ENCODE data around the gene SSTR4.

SSTR4 gene

DNA sequence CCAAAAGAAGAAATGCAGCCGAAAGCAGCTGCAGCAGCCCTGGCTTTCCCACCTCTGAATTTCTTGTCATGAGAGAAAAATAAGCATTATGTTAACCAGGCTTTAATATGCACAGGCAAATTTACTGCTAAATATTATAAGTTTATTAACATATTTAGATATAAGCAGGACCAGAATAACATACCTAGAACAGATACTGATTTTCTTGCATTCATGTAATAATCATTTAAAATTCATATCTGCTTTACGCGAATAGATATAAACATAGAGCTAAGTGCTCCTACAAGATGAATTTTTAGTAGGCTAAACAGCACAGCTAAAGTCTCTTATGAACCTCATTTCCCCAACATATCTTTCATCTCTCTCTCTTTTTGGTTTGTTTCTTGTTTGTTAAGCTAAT lies 36.3 kb downstream of the SSTR4 start:
- no peak overlapping the region for H3K4me3 ChIP-seq (ENCODE audit: low read depth, low read length)
- H3K36me3 ChIP-seq (replicated peaks) = no peaks in the 10 kb centered on the region
- no peaks in the 10 kb centered on the region for H3K27me3 ChIP-seq (replicated peaks)
- TF ChIP-seq, protein P1, sequence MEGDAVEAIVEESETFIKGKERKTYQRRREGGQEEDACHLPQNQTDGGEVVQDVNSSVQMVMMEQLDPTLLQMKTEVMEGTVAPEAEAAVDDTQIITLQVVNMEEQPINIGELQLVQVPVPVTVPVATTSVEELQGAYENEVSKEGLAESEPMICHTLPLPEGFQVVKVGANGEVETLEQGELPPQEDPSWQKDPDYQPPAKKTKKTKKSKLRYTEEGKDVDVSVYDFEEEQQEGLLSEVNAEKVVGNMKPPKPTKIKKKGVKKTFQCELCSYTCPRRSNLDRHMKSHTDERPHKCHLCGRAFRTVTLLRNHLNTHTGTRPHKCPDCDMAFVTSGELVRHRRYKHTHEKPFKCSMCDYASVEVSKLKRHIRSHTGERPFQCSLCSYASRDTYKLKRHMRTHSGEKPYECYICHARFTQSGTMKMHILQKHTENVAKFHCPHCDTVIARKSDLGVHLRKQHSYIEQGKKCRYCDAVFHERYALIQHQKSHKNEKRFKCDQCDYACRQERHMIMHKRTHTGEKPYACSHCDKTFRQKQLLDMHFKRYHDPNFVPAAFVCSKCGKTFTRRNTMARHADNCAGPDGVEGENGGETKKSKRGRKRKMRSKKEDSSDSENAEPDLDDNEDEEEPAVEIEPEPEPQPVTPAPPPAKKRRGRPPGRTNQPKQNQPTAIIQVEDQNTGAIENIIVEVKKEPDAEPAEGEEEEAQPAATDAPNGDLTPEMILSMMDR (IDR thresholded peaks at IDR 0.05; ENCODE audit: low read depth, low read length, missing control alignments) = no peak
- in situ Hi-C loops (cut with HindIII; ENCODE audit: low pct_ligation_motif_present, low sequenced_read_pairs) = no loop called here
- no peak overlapping the region for H3K27ac ChIP-seq
- no peak for DNase-seq

DNA sequence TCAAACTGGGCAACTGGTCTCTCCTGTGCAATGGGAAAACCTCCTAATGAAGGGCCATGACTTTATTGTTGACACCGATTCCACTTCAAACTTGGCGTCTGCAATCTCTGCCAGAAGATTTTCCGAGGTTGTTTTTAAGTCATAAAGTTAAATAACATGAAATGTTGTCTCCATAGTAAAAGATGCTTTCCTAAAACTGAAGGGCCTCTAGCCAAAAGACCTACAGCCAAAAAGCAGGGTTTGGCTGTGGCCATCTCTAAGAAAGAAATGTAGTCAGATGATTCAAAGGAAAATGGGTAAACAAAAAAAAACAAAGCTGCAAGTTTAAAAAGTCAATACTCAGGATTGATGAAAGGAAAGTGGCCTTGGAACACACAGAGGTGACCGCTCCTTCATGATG lies 36.9 kb downstream of the SSTR4 start:
- Histone ChIP-seq H3K36me3 (replicated peaks) (no peaks in the 10 kb centered on the region), H3K27me3 (replicated peaks) (no peaks in the 10 kb centered on the region), H3K27ac (no peak overlapping the region), H3K4me3 (ENCODE audit: low read depth, low read length) (no peak overlapping the region)
- in situ Hi-C loops (cut with HindIII; ENCODE audit: low pct_ligation_motif_present, low sequenced_read_pairs) = no loop called here
- no peak for DNase-seq
- TF ChIP-seq, protein P1 (IDR thresholded peaks at IDR 0.05; ENCODE audit: low read depth, low read length, missing control alignments) = no peak

DNA sequence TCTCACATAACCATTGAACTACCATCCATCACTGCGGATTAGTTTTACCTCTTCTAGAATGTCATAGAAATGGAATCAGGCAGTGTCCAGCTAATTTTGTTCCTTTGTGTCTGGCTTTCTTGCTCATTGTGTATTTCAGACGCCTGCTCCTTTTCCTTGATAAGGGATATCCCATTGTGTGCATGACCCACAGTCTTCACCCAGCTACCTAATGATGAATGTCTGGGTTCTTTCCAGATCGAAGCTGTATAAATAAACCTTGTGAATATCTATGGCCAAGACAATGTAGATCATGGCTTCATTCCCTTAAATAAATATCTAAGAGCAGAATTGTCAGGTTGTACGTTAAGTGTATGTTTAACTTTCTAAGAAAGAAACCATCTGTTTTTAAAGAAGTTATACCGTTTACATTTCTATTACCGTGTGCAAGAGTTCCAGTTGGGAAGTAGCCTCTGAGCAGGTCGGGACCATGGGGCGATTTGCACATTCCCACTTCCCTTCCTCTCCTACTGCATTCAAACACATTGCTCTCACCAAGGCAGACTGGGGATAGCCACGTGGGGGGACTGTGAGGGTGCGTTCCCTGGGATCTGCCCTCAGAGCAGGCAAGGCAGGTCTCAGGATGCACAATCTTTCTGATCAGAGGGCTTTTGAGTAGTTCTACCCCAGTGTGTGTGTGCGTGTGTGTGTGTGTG lies 37.9 kb downstream of the SSTR4 start:
- Histone ChIP-seq H3K4me3 (ENCODE audit: low read depth, low read length) (no peak overlapping the region), H3K27ac (no peak overlapping the region), H3K27me3 (replicated peaks) (no peaks in the 10 kb centered on the region), H3K36me3 (replicated peaks) (no peaks in the 10 kb centered on the region)
- DNase-seq = no peak
- TF ChIP-seq, protein P1 (IDR thresholded peaks at IDR 0.05; ENCODE audit: low read depth, low read length, missing control alignments) = no peak
- in situ Hi-C loops (cut with HindIII; ENCODE audit: low pct_ligation_motif_present, low sequenced_read_pairs) = no loop called here

DNA sequence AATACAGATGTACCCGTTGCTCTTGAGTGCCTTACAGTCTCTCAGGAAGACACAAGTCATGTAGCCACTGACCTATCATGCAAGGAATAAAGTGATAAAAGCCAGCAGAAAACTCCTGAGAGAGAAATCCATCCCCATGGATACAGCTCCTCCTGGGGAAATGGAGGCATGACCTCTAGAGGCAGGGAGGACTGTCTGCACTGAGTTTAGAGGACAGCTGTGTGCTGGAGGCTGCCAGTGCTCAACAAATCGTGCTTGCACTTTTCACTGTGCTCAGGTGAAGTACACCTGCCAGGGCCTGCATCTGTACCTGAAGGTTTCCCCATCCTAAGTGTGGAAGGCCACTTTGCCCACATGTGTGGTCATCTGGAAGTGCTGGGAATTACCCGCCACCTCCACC lies 38.9 kb downstream of the SSTR4 start:
- no peaks in the 10 kb centered on the region for H3K36me3 ChIP-seq (replicated peaks)
- no peak for DNase-seq
- H3K4me3 ChIP-seq (ENCODE audit: low read depth, low read length) = no peak overlapping the region
- no peaks in the 10 kb centered on the region for H3K27me3 ChIP-seq (replicated peaks)
- TF ChIP-seq, protein P1 (IDR thresholded peaks at IDR 0.05; ENCODE audit: low read depth, low read length, missing control alignments) = no peak
- H3K27ac ChIP-seq = no peak overlapping the region
- in situ Hi-C loops (cut with HindIII; ENCODE audit: low pct_ligation_motif_present, low sequenced_read_pairs) = no loop called here

DNA sequence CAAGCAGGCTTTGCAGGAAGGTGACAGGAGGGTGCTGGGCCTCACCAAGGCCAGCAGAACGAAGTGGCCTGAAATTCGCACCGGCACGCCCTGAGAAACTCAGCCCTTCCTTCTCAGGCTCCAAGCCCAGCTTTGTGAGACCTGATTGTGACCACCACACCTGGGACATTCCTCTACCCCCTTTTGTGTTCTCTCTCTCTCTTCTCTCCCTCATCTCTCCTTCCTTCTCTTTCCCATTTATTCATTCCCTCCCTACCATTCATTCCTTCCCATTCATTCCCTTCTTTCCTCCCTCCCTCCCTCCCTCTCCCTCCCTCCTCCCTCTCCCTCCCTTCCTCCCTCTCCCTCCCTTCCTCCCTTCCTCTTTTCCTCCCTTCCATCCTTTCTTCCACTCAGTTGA lies 42.2 kb downstream of the SSTR4 start:
- Histone ChIP-seq H3K36me3 (replicated peaks) (no peaks in the 10 kb centered on the region), H3K27me3 (replicated peaks) (no peaks in the 10 kb centered on the region), H3K27ac (no peak overlapping the region), H3K4me3 (ENCODE audit: low read depth, low read length) (no peak overlapping the region)
- TF ChIP-seq, protein P1 (IDR thresholded peaks at IDR 0.05; ENCODE audit: low read depth, low read length, missing control alignments) = no peak
- in situ Hi-C loops (cut with HindIII; ENCODE audit: low pct_ligation_motif_present, low sequenced_read_pairs) = no loop called here
- DNase-seq = no peak

All from brain microvascular endothelial cell (primary cell).